ENCODE data around the gene GPRC5D. TPM values are rescaled to one million over a fixed set of nuclear protein-coding genes. Genes with fewer than 3 reads are reported as not detected.
A peak's percentile ranks its signal among the peaks of the same experiment; 100 is the strongest.

GPRC5D gene
- total RNA-seq, 1 donor: not detected

DNA sequence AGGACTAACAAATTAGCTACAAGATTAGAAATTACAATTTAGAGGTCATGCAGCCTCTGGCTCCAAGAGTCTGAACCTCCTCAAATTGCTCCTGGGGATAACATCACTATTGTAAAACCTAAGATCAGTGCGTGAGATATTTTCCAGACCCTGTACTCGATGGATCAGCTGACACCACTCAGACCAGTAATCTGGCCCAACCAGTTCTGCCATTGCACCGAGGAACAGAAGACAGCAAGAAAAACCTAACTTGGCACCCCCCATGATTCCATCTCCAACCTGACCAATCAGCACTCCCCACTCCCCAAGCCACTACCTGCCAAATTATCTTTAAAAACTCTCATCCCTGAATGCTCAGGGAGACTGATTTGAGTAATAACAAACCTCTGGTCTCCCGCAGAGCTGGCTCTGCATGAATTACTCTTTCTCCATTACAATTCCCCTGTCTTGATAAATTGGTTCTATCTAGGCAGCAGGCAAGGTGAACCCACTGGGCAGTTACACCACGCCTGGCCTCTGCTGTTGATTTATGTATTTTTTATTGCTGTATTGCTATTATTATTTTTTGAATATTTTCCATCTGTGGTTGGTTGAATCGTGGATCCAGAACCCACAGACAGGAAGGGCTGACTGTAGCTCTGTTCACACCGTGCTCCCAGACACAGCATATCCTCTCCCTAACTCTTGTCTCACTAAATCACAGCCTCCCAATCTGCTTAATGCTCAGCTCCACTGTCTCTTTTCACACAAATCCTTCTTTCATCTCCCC lies 38.9 kb upstream of the GPRC5D start:
- TF ChIP-seq, protein P1, sequence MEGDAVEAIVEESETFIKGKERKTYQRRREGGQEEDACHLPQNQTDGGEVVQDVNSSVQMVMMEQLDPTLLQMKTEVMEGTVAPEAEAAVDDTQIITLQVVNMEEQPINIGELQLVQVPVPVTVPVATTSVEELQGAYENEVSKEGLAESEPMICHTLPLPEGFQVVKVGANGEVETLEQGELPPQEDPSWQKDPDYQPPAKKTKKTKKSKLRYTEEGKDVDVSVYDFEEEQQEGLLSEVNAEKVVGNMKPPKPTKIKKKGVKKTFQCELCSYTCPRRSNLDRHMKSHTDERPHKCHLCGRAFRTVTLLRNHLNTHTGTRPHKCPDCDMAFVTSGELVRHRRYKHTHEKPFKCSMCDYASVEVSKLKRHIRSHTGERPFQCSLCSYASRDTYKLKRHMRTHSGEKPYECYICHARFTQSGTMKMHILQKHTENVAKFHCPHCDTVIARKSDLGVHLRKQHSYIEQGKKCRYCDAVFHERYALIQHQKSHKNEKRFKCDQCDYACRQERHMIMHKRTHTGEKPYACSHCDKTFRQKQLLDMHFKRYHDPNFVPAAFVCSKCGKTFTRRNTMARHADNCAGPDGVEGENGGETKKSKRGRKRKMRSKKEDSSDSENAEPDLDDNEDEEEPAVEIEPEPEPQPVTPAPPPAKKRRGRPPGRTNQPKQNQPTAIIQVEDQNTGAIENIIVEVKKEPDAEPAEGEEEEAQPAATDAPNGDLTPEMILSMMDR (IDR thresholded peaks at IDR 0.05; ENCODE audit: insufficient read depth, low read depth, low read length): no peak
- no peak overlapping the region for H3K4me3 ChIP-seq (ENCODE audit: low read depth, low read length)
- DNase-seq (ENCODE audit: low read depth): peak; percentile 36

DNA sequence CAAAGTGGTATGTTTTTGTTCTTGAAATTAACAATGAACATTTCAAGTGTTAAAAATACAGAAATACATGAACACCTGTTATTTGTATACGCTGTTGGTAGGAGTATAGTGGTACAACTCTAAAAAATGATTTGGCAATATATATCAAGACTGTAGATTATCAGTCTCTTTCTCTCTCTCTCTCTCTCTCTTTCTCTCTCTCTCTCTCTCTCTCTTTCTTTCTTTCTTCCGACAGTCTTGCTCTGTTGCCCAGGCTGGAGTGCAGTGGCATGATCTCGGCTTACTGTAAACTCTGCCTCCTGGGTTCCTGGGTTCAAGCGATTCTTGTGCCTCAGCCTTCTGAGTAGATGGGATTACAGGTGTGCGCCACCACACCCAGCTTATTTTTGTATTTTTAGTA lies 35.5 kb upstream of the GPRC5D start:
- no peak overlapping the region for H3K4me3 ChIP-seq (ENCODE audit: low read depth, low read length)
- TF ChIP-seq, protein P1 (IDR thresholded peaks at IDR 0.05; ENCODE audit: insufficient read depth, low read depth, low read length): no peak
- no peak for DNase-seq (ENCODE audit: low read depth)

DNA sequence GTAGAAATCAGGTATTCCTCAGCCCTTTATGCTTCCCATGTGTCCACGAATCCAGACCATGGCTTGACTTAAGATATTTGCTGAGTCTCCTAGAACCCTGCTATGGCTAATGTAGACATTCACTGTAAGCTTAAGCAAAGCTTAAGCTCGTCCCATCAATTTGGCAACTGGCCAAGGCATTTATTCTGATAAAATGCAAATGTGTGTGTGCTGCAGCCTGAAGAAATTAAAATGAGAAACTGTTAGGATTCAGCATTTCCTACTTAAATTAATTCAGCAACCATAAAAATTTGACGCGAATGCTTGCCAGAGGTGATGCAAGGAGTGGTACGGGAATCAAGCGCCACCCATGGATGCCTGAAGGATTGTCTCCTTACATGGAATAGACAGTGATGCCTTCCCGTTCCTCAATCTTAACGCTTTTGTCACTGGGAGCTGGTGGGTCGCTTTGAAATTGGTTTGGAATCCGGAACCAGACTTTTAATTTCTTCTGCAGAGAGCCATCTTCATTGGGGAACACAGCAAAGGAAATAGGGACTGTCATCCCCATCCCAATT lies 34.9 kb upstream of the GPRC5D start:
- no peak overlapping the region for H3K4me3 ChIP-seq (ENCODE audit: low read depth, low read length)
- DNase-seq (ENCODE audit: low read depth): no peak
- TF ChIP-seq, protein P1 (IDR thresholded peaks at IDR 0.05; ENCODE audit: insufficient read depth, low read depth, low read length): no peak

DNA sequence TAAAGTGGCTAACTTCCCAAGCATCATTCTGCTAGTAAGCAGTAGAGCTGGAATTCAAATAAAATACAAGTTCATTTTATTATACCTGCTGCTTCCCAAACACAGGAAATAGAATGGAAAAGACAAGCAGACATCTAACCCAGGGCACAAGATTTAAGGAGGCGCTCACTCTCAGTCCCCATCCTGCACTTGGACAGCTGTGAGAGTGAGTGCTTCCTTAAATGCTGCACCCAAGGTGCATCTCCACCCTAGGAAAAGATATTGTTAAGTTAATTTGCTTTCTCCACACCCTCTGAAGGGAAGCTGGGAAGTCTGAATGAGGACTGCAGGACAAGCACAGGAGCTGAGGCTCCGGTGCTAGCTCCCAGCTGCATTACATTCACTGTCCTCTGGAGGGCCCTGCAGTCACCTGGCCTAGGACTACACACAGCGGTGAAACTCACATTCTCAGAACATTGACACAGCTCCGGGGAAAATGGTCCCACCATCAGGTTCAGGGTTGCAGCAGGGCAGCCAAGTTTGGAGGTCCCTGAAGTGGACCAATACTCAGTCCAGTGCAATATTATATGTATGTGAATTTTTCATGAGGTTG lies 33.9 kb upstream of the GPRC5D start:
- no peak overlapping the region for H3K4me3 ChIP-seq (ENCODE audit: low read depth, low read length)
- TF ChIP-seq, protein P1 (IDR thresholded peaks at IDR 0.05; ENCODE audit: insufficient read depth, low read depth, low read length): peak; percentile 70
- no peak for DNase-seq (ENCODE audit: low read depth)

DNA sequence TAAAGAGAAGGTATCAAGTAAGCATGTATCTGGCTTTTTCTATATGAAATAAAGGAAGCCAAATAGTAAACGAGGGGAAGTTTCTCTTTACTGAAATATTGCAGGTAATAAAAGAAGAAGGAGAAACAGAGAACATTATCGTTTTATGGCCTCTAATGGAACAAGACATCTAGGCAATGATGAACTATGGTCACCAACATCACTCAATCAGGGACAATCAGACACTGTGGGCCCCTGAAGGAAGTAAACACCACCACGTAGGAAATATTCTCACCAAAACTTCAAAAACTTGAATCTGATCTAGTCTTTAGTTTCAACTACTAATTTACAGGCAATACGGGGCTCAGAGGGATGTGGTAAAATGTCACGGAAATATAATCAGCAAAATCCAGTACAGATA lies 32.2 kb upstream of the GPRC5D start:
- no peak for DNase-seq (ENCODE audit: low read depth)
- TF ChIP-seq, protein P1 (IDR thresholded peaks at IDR 0.05; ENCODE audit: insufficient read depth, low read depth, low read length): no peak
- H3K4me3 ChIP-seq (ENCODE audit: low read depth, low read length): no peak overlapping the region

DNA sequence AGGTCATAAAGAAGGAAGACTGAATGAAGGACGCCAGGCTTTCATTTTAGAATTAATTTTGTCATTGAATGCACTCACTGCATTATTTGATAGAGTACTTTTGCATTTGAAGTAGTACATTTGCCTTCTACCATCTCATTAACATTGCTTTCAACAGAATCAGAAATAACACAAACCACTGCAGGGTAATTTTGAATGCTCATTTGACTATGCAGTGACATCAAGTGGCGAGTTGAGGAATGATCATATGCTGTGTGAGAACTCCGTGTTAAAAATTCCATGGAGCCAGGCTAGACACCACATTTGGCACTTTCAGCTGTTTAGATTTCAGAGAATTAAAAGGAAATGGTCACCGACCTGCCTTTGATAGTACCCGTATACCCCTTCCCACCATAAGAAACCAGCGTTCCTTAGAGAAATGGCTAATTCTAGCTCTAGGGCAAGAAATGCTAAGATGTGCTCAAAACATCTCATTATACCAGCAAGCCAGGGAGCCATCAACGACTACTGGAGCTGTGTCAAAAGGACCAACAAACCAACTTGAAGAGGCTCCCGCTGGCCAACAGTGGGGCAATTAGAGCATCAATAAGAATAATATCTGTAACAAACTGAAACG lies 31.6 kb upstream of the GPRC5D start:
- peak; percentile 70 for DNase-seq (ENCODE audit: low read depth)
- TF ChIP-seq, protein P1 (IDR thresholded peaks at IDR 0.05; ENCODE audit: insufficient read depth, low read depth, low read length): peak; percentile 71
- no peak overlapping the region for H3K4me3 ChIP-seq (ENCODE audit: low read depth, low read length)
